ENCODE results near the gene ASL.
A peak's percentile ranks its signal among the peaks of the same experiment; 100 is the strongest.
"Not testable (repeated sequence)": the region's sequence is repeated elsewhere in the genome, so short reads cannot be mapped to it uniquely, and the experiment has no call there.

The ASL gene

GRCh38 chr7:66119245-66119850 lies 43.7 kb downstream of the ASL start:
- DNase-seq (ENCODE audit: low spot score in 2 of 2): no peak
- Mint-ChIP-seq H3K36me3 (peaks cover 9% of the 10 kb centered on the region), H3K4me1 (peaks cover 31% of the 10 kb centered on the region), H3K27ac (peak overlapping the region; percentile 50), H3K4me3 (no peak overlapping the region), H3K9me3 (no peaks in the 10 kb centered on the region), H3K27me3 (no peaks in the 10 kb centered on the region)
- no peak for ATAC-seq (ENCODE audit: low read depth)

GRCh38 chr7:66123175-66123528 lies 47.5 kb downstream of the ASL start:
- no peak overlapping the region for H3K4me3 Mint-ChIP-seq
- H3K4me1 Mint-ChIP-seq: peaks cover 30% of the 10 kb centered on the region
- ATAC-seq (ENCODE audit: low read depth) (no peak), DNase-seq (ENCODE audit: low spot score in 2 of 2) (no peak)
- H3K36me3 Mint-ChIP-seq: peaks cover 3% of the 10 kb centered on the region
- no peak overlapping the region for H3K27ac Mint-ChIP-seq
- H3K27me3 Mint-ChIP-seq: no peaks in the 10 kb centered on the region
- no peaks in the 10 kb centered on the region for H3K9me3 Mint-ChIP-seq

DNA sequence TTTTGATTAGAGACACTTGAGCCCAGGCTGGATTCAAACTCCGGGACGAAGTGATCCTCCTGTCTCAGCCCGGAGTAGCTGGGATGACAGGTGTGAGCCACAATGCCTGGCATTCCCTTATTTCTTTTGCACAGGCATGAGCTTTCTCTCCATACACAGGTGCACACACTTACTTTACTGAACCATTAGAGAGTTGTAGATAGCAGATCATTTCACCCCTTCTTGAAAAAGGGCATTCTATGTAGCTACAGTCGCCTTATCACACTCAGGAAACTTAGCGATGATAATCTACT lies 48.9 kb downstream of the ASL start:
- peak overlapping the region; percentile 19 for H3K27ac Mint-ChIP-seq
- H3K4me3 Mint-ChIP-seq; ATAC-seq (ENCODE audit: low read depth); H3K27me3 Mint-ChIP-seq; H3K9me3 Mint-ChIP-seq; H3K36me3 Mint-ChIP-seq; DNase-seq (ENCODE audit: low spot score in 2 of 2): not testable (repeated sequence)
- peaks cover 22% of the 10 kb centered on the region for H3K4me1 Mint-ChIP-seq

- Mint-ChIP-seq H3K4me3 (no peak overlapping the region), H3K9me3 (no peaks in the 10 kb centered on the region), H3K4me1 (peaks cover 23% of the 10 kb centered on the region)
These were observed 49.6 kb downstream of the ASL start for GRCh38 chr7:66125052-66125694.

GRCh38 chr7:66125781-66126352 lies 50.2 kb downstream of the ASL start:
- H3K4me1 Mint-ChIP-seq: peaks cover 23% of the 10 kb centered on the region
- H3K9me3 Mint-ChIP-seq; ATAC-seq (ENCODE audit: low read depth); H3K27me3 Mint-ChIP-seq; DNase-seq (ENCODE audit: low spot score in 2 of 2); H3K4me3 Mint-ChIP-seq; H3K36me3 Mint-ChIP-seq: not testable (repeated sequence)
- peak overlapping the region; percentile 70 for H3K27ac Mint-ChIP-seq

More at GRCh38 chr7:66125052-66125694, 49.6 kb downstream of the ASL start:
- Mint-ChIP-seq H3K27me3 (no peaks in the 10 kb centered on the region), H3K27ac (no peak overlapping the region), H3K36me3 (peaks cover 7% of the 10 kb centered on the region)
- DNase-seq (ENCODE audit: low spot score in 2 of 2) (no peak), ATAC-seq (ENCODE audit: low read depth) (no peak)

- peaks cover 12% of the 10 kb centered on the region for H3K36me3 Mint-ChIP-seq
- not testable (repeated sequence) for H3K27ac Mint-ChIP-seq
These were observed 51.6 kb downstream of the ASL start for GRCh38 chr7:66127172-66127571.

DNA sequence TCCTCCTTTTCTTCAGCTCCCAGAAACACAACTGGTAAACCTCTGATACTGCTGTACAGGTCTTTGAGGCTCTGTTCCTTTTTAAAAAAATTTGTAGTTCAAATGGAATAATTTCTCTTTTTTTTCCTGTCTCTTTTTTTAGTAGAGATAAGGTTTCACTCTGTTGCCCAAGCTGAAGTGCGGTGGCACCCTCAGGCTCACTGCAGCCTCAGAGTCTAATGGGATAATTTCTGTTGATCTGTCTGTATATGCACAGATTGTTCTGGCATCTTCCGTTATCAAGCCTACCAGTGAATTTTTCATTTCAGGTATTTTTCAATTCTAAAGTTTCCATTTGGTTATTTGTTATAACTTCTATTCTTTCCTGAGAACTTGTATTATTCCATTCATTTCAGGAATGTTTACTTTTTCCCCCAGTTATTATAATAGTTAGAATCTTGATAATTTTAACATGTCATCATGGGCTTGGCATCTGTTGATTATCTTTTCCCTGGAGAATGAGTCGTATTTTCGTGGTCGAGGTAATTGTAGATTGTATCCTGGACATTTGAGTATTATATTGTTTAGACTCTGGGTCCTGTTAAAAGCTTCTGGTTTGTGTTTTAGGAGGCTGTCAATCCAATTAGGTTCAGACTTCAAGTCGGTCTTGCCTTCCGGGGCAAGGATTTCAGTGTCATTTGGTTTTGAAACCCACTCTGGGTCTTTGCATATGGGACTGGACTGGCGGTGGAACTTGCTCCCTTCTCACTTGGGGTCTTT lies 63.6 kb downstream of the ASL start:
- Mint-ChIP-seq H3K36me3 (peaks cover 39% of the 10 kb centered on the region), H3K27ac (no peak overlapping the region), H3K27me3 (no peaks in the 10 kb centered on the region), H3K4me3 (no peak overlapping the region), H3K9me3 (no peaks in the 10 kb centered on the region), H3K4me1 (peaks cover 4% of the 10 kb centered on the region)
- ATAC-seq (ENCODE audit: low read depth) (no peak), DNase-seq (ENCODE audit: low spot score in 2 of 2) (no peak)

More at GRCh38 chr7:66127172-66127571, 51.6 kb downstream of the ASL start:
- ATAC-seq (ENCODE audit: low read depth); DNase-seq (ENCODE audit: low spot score in 2 of 2); H3K27me3 Mint-ChIP-seq; H3K4me3 Mint-ChIP-seq; H3K9me3 Mint-ChIP-seq: not testable (repeated sequence)
- peaks cover 23% of the 10 kb centered on the region for H3K4me1 Mint-ChIP-seq

- Mint-ChIP-seq H3K27ac (no peak overlapping the region), H3K9me3 (no peaks in the 10 kb centered on the region), H3K4me3 (no peak overlapping the region), H3K4me1 (peaks cover 6% of the 10 kb centered on the region), H3K36me3 (peaks cover 37% of the 10 kb centered on the region), H3K27me3 (no peaks in the 10 kb centered on the region)
- DNase-seq (ENCODE audit: low spot score in 2 of 2) (no peak), ATAC-seq (ENCODE audit: low read depth) (no peak)
These were observed 65.3 kb downstream of the ASL start for GRCh38 chr7:66140924-66141323.

DNA sequence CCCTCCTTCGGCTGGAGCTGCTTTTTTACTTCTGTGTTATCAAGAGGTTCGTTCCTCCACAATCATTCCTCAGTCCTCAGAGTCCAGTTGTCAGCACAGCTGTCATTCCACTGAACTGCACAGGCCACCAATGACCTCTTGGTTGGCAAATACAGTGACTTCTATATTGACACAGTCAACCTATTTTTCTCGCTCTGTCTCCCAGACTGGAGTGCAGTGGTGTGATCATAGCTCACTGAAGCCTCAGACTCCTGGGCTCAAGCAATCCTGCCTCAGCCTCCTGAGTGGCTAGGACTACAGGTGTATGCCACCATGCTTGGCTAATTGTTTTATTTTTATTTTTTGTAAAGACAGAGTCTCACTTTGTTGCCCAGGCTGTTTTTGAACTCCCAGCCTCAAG lies 66.7 kb downstream of the ASL start:
- Mint-ChIP-seq H3K27me3 (no peaks in the 10 kb centered on the region), H3K4me1 (peaks cover 6% of the 10 kb centered on the region), H3K36me3 (peaks cover 43% of the 10 kb centered on the region), H3K9me3 (no peaks in the 10 kb centered on the region), H3K27ac (no peak overlapping the region), H3K4me3 (no peak overlapping the region)
- ATAC-seq (ENCODE audit: low read depth) (no peak), DNase-seq (ENCODE audit: low spot score in 2 of 2) (no peak)

- peaks cover 6% of the 10 kb centered on the region for H3K4me1 Mint-ChIP-seq
- no peaks in the 10 kb centered on the region for H3K9me3 Mint-ChIP-seq
- peaks cover 41% of the 10 kb centered on the region for H3K36me3 Mint-ChIP-seq
- H3K4me3 Mint-ChIP-seq: no peak overlapping the region
- DNase-seq (ENCODE audit: low spot score in 2 of 2): no peak
- no peak overlapping the region for H3K27ac Mint-ChIP-seq
- no peak for ATAC-seq (ENCODE audit: low read depth)
- no peaks in the 10 kb centered on the region for H3K27me3 Mint-ChIP-seq
These were observed 67.4 kb downstream of the ASL start for GRCh38 chr7:66142996-66143395.

All from memory B cell (primary cell).